ENCODE results near the gene TUBB8. TPM values are rescaled to one million over a fixed set of nuclear protein-coding genes. Genes with fewer than 3 reads are reported as not detected.

Gene TUBB8
- total RNA-seq = not detected in 2 replicates

GRCh38 chr10:48996-49395, at the start of gene TUBB8:
TUBB8 (minus strand) TSS chr10:49296; CDS start chr10:49238, 58 bp downstream.
- no peak for TF ChIP-seq CTCF (IDR thresholded peaks at IDR 0.05; ENCODE audit: extremely low read depth, low read depth, low read length)
- Histone ChIP-seq H3K4me3 (ENCODE audit: insufficient read depth, low read length) (no peak within 1 kb of the TSS), H3K36me3 (ENCODE audit: insufficient read depth, low read length) (no peaks in the 10 kb centered on the region), H2AFZ (ENCODE audit: low read length) (no peak within 1 kb of the TSS), H3K4me2 (ENCODE audit: insufficient read depth, low read length) (no peak within 1 kb of the TSS), H3K27me3 (ENCODE audit: insufficient read depth, low read length) (no peaks in the 10 kb centered on the region), H4K20me1 (ENCODE audit: insufficient read depth, low read length) (no peaks in the 10 kb centered on the region), H3K27ac (ENCODE audit: low read depth, low read length) (no peak within 1 kb of the TSS), H3K9me3 (ENCODE audit: low read depth, low read length) (no peaks in the 10 kb centered on the region), H3K4me1 (ENCODE audit: insufficient read depth, low read length) (no peaks in the 10 kb centered on the region), H3K79me2 (ENCODE audit: insufficient read depth, low read length) (no peaks in the 10 kb centered on the region)
- DNase-seq (ENCODE audit: insufficient read length, low spot score, missing footprints) = no peak

GRCh38 chr10:96466-96865, 47.4 kb upstream of the TUBB8 start:
- TF ChIP-seq CTCF (IDR thresholded peaks at IDR 0.05; ENCODE audit: extremely low read depth, low read depth, low read length) = no peak
- no peak overlapping the region for H3K27ac ChIP-seq (ENCODE audit: low read depth, low read length)
- H3K4me2 ChIP-seq (ENCODE audit: insufficient read depth, low read length) = no peak overlapping the region
- H3K36me3 ChIP-seq (ENCODE audit: insufficient read depth, low read length) = no peaks in the 10 kb centered on the region
- no peak overlapping the region for H3K4me3 ChIP-seq (ENCODE audit: insufficient read depth, low read length)
- H4K20me1 ChIP-seq (ENCODE audit: insufficient read depth, low read length) = no peaks in the 10 kb centered on the region
- H3K4me1 ChIP-seq (ENCODE audit: insufficient read depth, low read length) = no peaks in the 10 kb centered on the region
- H3K27me3 ChIP-seq (ENCODE audit: insufficient read depth, low read length) = no peaks in the 10 kb centered on the region
- no peak overlapping the region for H2AFZ ChIP-seq (ENCODE audit: low read length)
- H3K9me3 ChIP-seq (ENCODE audit: low read depth, low read length) = no peaks in the 10 kb centered on the region
- no peaks in the 10 kb centered on the region for H3K79me2 ChIP-seq (ENCODE audit: insufficient read depth, low read length)
- DNase-seq (ENCODE audit: insufficient read length, low spot score, missing footprints) = no peak

GRCh38 chr10:95356-96115, 46.4 kb upstream of the TUBB8 start:
- H3K4me3 ChIP-seq (ENCODE audit: insufficient read depth, low read length) = no peak overlapping the region
- no peaks in the 10 kb centered on the region for H4K20me1 ChIP-seq (ENCODE audit: insufficient read depth, low read length)
- H3K27ac ChIP-seq (ENCODE audit: low read depth, low read length) = no peak overlapping the region
- no peaks in the 10 kb centered on the region for H3K79me2 ChIP-seq (ENCODE audit: insufficient read depth, low read length)
- no peaks in the 10 kb centered on the region for H3K36me3 ChIP-seq (ENCODE audit: insufficient read depth, low read length)
- H3K4me2 ChIP-seq (ENCODE audit: insufficient read depth, low read length) = no peak overlapping the region
- H3K9me3 ChIP-seq (ENCODE audit: low read depth, low read length) = no peaks in the 10 kb centered on the region
- no peak overlapping the region for H2AFZ ChIP-seq (ENCODE audit: low read length)
- no peak for TF ChIP-seq CTCF (IDR thresholded peaks at IDR 0.05; ENCODE audit: extremely low read depth, low read depth, low read length)
- no peaks in the 10 kb centered on the region for H3K4me1 ChIP-seq (ENCODE audit: insufficient read depth, low read length)
- peak; percentile 71 for DNase-seq (ENCODE audit: insufficient read length, low spot score, missing footprints)
- no peaks in the 10 kb centered on the region for H3K27me3 ChIP-seq (ENCODE audit: insufficient read depth, low read length)

- H3K36me3 ChIP-seq (ENCODE audit: insufficient read depth, low read length) = no peaks in the 10 kb centered on the region
- no peak for TF ChIP-seq CTCF (IDR thresholded peaks at IDR 0.05; ENCODE audit: extremely low read depth, low read depth, low read length)
- no peak overlapping the region for H3K4me3 ChIP-seq (ENCODE audit: insufficient read depth, low read length)
- no peaks in the 10 kb centered on the region for H3K79me2 ChIP-seq (ENCODE audit: insufficient read depth, low read length)
- no peaks in the 10 kb centered on the region for H4K20me1 ChIP-seq (ENCODE audit: insufficient read depth, low read length)
- H3K9me3 ChIP-seq (ENCODE audit: low read depth, low read length) = no peaks in the 10 kb centered on the region
- no peak overlapping the region for H2AFZ ChIP-seq (ENCODE audit: low read length)
- no peak for DNase-seq (ENCODE audit: insufficient read length, low spot score, missing footprints)
- no peak overlapping the region for H3K27ac ChIP-seq (ENCODE audit: low read depth, low read length)
- no peak overlapping the region for H3K4me2 ChIP-seq (ENCODE audit: insufficient read depth, low read length)
- H3K27me3 ChIP-seq (ENCODE audit: insufficient read depth, low read length) = no peaks in the 10 kb centered on the region
- no peaks in the 10 kb centered on the region for H3K4me1 ChIP-seq (ENCODE audit: insufficient read depth, low read length)
Observed at GRCh38 chr10:94613-95012, 45.5 kb upstream of the TUBB8 start.
